Body of pancreas (tissue), 4 donors: ENCODE results near the gene GPR161. TPM values are rescaled to one million over a fixed set of nuclear protein-coding genes. Genes with fewer than 3 reads are reported as not detected.
"Not testable (repeated sequence)": the region's sequence is repeated elsewhere in the genome, so short reads cannot be mapped to it uniquely, and the experiment has no call there.

ENCODE experiments used
- ATAC-seq: fragments of 150-250 bp; one replicate; pipeline ENCODE4 v1.9.1; 2016
- DNase-seq, 4 donors: peaks; one replicate each; pipeline ENCODE4 v3.0.0-alpha.2; 2019
- H3K27ac ChIP-seq, 4 donors: fragments of 200-600 bp; sonication (generic); 1 replicate in 3 of 4; 2 replicates in 1 of 4; pipeline versions ENCODE4 v1.5.1 to v1.6.1; 2016 to 2019; ENCODE audit warnings: mild to moderate bottlenecking in 1 of 4, mixed read lengths in 1 of 4, moderate library complexity in 1 of 4
- H3K27me3 ChIP-seq, 2 donors: fragments of 200-600 bp; sonication (generic); one replicate each; pipeline ENCODE4 v1.6.0; 2016; ENCODE audit warnings: mild to moderate bottlenecking in 1 of 2
- H3K36me3 ChIP-seq, 2 donors: fragments of 200-600 bp; sonication (generic); replicated peaks in 1 of 2; 2 replicates each; pipeline ENCODE4 v1.5.1; 2016; ENCODE audit warnings: low read depth in 2 of 2; ENCODE audit not compliant: insufficient read depth in 1 of 2
- H3K4me1 ChIP-seq: fragments of 200-600 bp; sonication (generic); one replicate; pipeline ENCODE4 v1.6.0; 2016
- H3K4me3 ChIP-seq, 2 donors: fragments of 200-600 bp; sonication (generic); 1 replicate in 1 of 2; 2 replicates in 1 of 2; pipeline ENCODE4 v1.5.1; 2016 to 2019
- H3K9me3 ChIP-seq, 3 donors: fragments of 200-600 bp; sonication (generic); 1 replicate in 2 of 3; 2 replicates in 1 of 3; pipeline ENCODE4 v1.5.1; 2016
- CTCF ChIP-seq, 7 experiments: fragments of 450-650 bp in 4 of 7; fragments of 200-600 bp in 3 of 7; sonication (generic) in 3 of 7; IDR thresholded peaks; one replicate each; pipeline ENCODE4 v1.5.1; 2016 to 2019; ENCODE audit warnings: antibody characterized with exemption in 7 of 7
- POLR2A ChIP-seq, 3 donors: fragments of 450-650 bp; IDR thresholded peaks; one replicate each; pipeline ENCODE4 v1.6.1; 2016; ENCODE audit warnings: antibody characterized with exemption in 3 of 3, mild to moderate bottlenecking in 2 of 3
- WGBS, 2 donors: methylation state at CpG; one replicate each; pipeline ENCODE4 v1.1.5; 2017; 5-methylcytosine and 5-hydroxymethylcytosine counted together
- intact Hi-C: fragments of 100-400 bp; cut with DNase I; formaldehyde crosslinking; loops from one replicate; pipeline ENCODE4 v1.15.1; 2023
- total RNA-seq, 2 donors: library from RNA; depleted of rRNA; stranded (reverse); fragments of >200 nt; gene quantifications; one replicate each; pipeline ENCODE4 v1.1.0, GENCODE V29; 2016

The GPR161 gene
- total RNA-seq, 2 donors from 2014 or later, result 2.6 to 6.5 TPM

- H3K4me3 ChIP-seq, result no peak overlapping the region
- H3K27ac ChIP-seq, result no peak overlapping the region
- intact Hi-C loops, result no loop called here
- H3K27me3 ChIP-seq, result no peaks in the 10 kb centered on the region
- WGBS, 2 donors, result 34 to 48% methylated on average over 1 of the region's 1 CpG
- no peaks in the 10 kb centered on the region for H3K4me1 ChIP-seq
- H3K36me3 ChIP-seq, result no peaks in the 10 kb centered on the region
- TF ChIP-seq POLR2A (IDR thresholded peaks at IDR 0.05), result no peak
- TF ChIP-seq CTCF (IDR thresholded peaks at IDR 0.05), result no peak
- H3K9me3 ChIP-seq, result no peaks in the 10 kb centered on the region
- ATAC-seq, result no peak
- DNase-seq, result no peak
Measured at GRCh38 chr1:168159251-168159650, 22.5 kb upstream of the GPR161 start.

GRCh38 chr1:168157638-168158037 lies 20.9 kb upstream of the GPR161 start:
- DNase-seq, result no peak
- ATAC-seq, result no peak
- Histone ChIP-seq H3K4me1 (no peaks in the 10 kb centered on the region), H3K27ac (no peak overlapping the region), H3K27me3 (no peaks in the 10 kb centered on the region), H3K4me3 (no peak overlapping the region), H3K9me3 (no peaks in the 10 kb centered on the region), H3K36me3 (no peaks in the 10 kb centered on the region)
- no peak for TF ChIP-seq POLR2A (IDR thresholded peaks at IDR 0.05)
- TF ChIP-seq CTCF (IDR thresholded peaks at IDR 0.05), result no peak
- intact Hi-C loops, result no loop called here

GRCh38 chr1:168155910-168156309 lies 19.2 kb upstream of the GPR161 start:
- WGBS, 2 donors, result 41 to 74% methylated on average over 4 of the region's 4 CpGs
- H3K4me3 ChIP-seq, result no peak overlapping the region
- ATAC-seq (no peak), DNase-seq (no peak)
- no peaks in the 10 kb centered on the region for H3K4me1 ChIP-seq
- no peaks in the 10 kb centered on the region for H3K27me3 ChIP-seq
- H3K36me3 ChIP-seq, result no peaks in the 10 kb centered on the region
- H3K9me3 ChIP-seq, result no peaks in the 10 kb centered on the region
- intact Hi-C loops, result no loop called here
- TF ChIP-seq CTCF (IDR thresholded peaks at IDR 0.05) (no peak), POLR2A (IDR thresholded peaks at IDR 0.05) (no peak)
- H3K27ac ChIP-seq, result no peak overlapping the region

GRCh38 chr1:168154707-168155106 lies 18.0 kb upstream of the GPR161 start:
- H3K36me3 ChIP-seq, DNase-seq, ATAC-seq, intact Hi-C loops, H3K9me3 ChIP-seq, H3K4me3 ChIP-seq, H3K27me3 ChIP-seq, H3K4me1 ChIP-seq, H3K27ac ChIP-seq: not testable (repeated sequence)
- WGBS, 2 donors, result 54 to 70% methylated on average over 4 of the region's 4 CpGs

DNA sequence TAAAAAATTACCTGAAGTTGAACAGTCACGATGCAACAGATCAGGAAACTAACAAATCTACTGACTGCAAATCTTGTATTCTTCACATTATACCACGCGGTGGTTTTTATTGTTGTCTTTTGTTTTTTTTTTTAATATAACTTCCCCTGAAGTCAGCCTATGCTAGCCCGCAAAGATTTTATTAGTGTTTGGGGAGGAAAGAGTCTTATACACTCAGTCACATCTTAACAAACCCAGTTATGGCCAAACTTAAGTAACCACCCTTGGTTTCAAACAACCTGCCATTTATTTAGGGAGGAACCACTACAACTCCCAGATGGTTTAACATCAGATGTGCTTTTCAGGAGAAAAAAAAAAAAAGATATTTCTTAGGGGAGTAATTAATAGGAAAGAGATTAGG lies 15.2 kb upstream of the GPR161 start:
- intact Hi-C loops, result no loop called here
- DNase-seq, result no peak
- no peaks in the 10 kb centered on the region for H3K27me3 ChIP-seq
- TF ChIP-seq POLR2A (IDR thresholded peaks at IDR 0.05), result no peak
- TF ChIP-seq CTCF (IDR thresholded peaks at IDR 0.05), result no peak
- ATAC-seq, result no peak
- H3K4me3 ChIP-seq, result no peak overlapping the region
- no peak overlapping the region for H3K27ac ChIP-seq
- H3K9me3 ChIP-seq, result no peaks in the 10 kb centered on the region
- no peaks in the 10 kb centered on the region for H3K4me1 ChIP-seq
- WGBS, 2 donors, result 77 to 86% methylated on average over 4 of the region's 4 CpGs
- H3K36me3 ChIP-seq, result no peaks in the 10 kb centered on the region
